HUDEP-2 (cell line): ENCODE measurements around the gene IFRD1.

Experiments
- DNase-seq, 76 experiments: peaks; one replicate each; lab custom pipeline; 2025; ENCODE audit not compliant: unreplicated experiment in 76 of 76; lab: John Stamatoyannopoulos, UW

IFRD1 gene, protein sequence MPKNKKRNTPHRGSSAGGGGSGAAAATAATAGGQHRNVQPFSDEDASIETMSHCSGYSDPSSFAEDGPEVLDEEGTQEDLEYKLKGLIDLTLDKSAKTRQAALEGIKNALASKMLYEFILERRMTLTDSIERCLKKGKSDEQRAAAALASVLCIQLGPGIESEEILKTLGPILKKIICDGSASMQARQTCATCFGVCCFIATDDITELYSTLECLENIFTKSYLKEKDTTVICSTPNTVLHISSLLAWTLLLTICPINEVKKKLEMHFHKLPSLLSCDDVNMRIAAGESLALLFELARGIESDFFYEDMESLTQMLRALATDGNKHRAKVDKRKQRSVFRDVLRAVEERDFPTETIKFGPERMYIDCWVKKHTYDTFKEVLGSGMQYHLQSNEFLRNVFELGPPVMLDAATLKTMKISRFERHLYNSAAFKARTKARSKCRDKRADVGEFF

DNA sequence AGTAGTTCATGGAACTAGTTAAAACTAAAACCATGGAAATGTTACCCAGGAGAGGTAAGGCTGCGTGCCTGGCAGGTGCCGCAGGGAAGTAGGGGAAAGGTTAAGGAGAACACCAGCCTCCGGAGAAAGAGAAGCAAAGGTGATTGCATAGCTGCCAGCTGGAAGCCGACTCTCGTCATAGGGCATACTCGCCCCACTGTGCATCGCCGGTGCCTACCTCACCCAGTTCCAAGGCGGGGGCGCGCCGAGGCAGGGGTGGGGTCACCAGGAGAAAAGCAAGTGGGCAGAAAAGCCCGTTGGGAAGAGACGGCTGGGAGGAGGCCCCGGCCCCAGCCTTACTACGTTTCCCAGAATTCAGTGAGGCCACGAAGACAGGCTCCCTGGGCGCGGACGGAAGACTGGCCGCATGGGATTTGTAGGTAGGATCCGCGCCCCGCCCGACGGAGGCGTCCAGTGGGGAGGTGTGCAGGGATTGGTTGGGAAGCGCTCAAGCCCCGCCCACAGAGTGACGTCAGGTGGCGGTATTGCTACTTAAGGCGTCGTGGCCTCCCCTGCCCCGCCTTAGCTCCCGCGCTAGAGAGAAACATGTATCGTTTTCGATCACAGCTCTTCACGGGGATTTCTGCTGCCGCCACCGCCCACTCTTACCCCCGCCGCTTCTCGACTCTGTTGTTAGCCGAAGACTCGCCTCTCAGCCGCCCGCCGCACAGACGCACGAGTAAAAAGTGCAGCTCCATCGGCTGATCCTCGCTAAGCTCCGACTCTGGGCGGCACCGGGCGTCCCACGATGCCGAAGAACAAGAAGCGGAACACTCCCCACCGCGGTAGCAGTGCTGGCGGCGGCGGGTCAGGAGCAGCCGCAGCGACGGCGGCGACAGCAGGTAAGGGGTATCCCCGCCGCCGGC lies at the start of gene IFRD1:
Gene IFRD1, plus strand, starts transcription at position 559 of the 905 bp plus-strand sequence. Its CDS starts 229 bp downstream, at position 788.
- peak; percentile 50 to 97 (median 95) for DNase-seq

GRCh38 chr7:112404321-112404720 lies 45.9 kb upstream of the IFRD1 start:
- no peak for DNase-seq

DNA sequence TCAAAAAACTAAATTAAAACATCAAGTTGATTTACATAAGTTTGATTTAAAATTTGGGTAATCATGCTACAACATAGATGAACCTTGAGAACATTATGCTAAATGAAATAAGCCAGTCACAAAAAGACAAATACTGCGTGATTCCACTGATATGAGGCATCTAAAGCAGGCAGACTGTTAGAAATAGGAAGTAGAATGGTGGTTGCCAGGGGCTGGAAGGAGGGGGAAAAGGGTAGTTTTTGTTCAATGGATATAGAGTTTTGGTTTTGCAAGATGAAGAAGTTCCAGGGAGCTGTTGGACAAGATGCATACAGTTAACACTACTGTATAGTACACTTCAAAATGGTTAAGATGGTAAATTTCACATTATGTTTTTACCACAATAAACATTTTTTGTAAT lies 45.0 kb upstream of the IFRD1 start:
- DNase-seq, result no peak

GRCh38 chr7:112407261-112407660 lies 43.0 kb upstream of the IFRD1 start:
- no peak for DNase-seq

DNA sequence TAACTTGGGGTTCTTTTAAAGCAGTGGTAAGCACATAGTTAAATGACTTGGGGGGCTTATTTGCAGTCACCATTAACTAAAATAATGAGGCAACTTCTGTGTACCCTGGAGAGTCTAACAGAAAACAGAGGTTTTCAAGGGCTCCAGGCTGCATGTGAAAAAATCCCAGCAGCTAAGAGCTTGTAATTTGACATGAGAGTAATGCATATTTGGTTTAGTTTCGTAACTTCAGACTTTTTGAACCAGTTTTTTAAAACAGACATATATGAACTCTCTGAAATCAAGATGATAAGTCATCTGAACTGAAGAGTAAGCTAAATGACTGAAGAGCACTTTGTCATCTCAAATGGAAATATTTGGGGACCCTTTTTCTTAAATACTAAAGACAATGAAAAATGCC lies 40.2 kb upstream of the IFRD1 start:
- no peak for DNase-seq

- peak in 2 of 76 experiments; percentile 7 to 17 for DNase-seq
Measured at GRCh38 chr7:112411186-112411795, 39.0 kb upstream of the IFRD1 start.

GRCh38 chr7:112414855-112415490 lies 35.3 kb upstream of the IFRD1 start:
- DNase-seq, result peak in 18 of 76 experiments; percentile 3 to 36 (median 17)

DNA sequence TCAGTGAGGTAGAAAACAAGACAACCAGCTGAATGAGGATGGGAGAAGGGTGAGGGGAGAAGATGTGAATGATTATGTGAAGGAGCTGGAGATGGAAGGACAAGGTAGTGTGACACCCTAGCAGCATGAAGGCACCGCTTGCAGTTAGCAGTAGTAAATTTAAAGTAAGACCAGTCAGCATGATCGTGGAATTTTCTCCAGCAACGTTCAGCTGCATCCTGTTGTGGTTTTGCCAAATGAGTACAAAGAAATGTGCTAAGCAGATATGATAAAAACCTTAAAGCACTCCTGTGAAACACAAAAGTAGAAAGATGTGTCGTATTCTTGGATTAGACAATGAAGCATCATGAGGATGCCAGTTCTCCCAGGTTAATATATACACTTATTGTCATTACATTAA lies 34.1 kb upstream of the IFRD1 start:
- DNase-seq, result no peak

DNA sequence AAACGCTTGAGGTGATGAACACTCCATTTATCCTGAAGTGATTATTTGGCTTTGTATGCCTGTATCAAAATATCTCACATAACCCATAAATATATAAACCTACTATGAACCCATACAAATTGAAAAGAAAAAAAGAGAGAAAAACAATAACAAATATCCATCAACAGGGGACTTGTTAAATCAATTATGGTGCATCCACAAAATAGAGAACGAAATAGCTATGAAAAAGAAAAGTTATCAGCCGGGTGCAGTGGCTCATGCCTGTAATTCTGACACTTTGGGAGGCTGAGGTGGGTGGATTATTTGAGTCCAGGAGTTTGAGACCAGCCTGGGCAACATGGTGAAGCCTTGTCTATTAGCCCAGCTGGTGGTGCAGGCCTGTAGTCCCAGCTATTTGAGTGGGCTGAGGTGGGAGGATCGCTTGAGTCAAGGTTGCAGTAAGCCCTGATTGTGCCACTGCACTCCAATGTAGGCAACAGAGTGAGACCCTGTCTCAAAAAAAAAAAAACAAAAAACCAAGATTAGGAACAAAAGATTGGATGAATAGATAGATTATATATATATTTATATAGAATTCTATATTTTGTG lies 30.6 kb upstream of the IFRD1 start:
- no peak for DNase-seq

DNA sequence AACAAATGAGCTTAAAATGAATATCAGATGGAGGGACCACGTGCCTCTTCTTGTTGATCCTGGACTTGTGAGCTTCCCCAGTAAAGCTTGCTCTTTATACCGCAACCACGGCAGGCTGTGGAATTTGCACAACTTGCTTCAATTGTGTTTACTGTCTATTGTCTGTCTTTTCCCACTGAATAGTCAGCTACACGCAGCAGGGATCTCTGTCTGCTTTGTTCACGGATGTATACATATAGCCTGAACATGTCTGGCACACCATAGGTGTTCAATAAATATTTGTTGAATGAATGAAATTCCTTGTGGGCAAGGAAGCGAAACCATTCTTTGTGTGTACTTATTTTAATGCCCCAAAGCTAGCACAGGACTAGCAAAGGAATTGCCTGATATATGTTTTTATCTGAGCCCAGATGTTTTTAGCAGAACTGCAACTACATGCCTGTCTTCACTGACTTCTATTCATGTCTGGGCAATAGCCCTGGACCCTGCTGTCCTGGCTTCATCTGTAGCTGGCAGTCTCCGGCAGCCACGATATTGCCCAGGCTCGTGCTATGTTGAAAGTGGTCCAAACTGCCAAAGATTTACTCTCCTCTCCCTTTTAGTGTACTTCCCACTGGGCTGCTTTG lies 29.9 kb upstream of the IFRD1 start:
- DNase-seq, result no peak

GRCh38 chr7:112421666-112422486 lies 28.4 kb upstream of the IFRD1 start:
- DNase-seq, result no peak

- DNase-seq, result peak in 28 of 76 experiments; percentile 1 to 69 (median 16)
Measured at GRCh38 chr7:112422842-112423496, 27.3 kb upstream of the IFRD1 start.

DNA sequence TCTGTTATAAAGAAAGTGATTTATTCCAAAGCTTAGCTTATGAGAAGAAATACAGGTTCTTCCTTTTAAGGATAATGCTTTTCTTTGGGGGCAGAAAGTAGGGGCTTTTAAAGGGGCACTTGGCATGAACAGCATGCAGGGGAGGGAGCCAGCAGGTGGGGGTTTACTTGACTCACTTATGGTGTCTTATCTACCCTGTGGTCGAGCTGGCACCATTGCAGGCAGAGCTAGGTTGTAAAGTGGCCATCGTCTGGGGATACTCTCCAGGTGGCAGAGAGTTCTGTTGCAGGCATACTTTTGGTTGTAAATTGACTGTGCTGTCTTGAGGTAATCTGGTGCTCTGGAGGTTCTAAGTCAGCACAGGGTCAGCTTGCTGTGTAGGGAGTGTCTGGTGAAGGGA lies 26.3 kb upstream of the IFRD1 start:
- no peak for DNase-seq

- no peak for DNase-seq
Measured at GRCh38 chr7:112427984-112428383, 22.3 kb upstream of the IFRD1 start.

GRCh38 chr7:112428715-112429114 lies 21.5 kb upstream of the IFRD1 start:
- no peak for DNase-seq

DNA sequence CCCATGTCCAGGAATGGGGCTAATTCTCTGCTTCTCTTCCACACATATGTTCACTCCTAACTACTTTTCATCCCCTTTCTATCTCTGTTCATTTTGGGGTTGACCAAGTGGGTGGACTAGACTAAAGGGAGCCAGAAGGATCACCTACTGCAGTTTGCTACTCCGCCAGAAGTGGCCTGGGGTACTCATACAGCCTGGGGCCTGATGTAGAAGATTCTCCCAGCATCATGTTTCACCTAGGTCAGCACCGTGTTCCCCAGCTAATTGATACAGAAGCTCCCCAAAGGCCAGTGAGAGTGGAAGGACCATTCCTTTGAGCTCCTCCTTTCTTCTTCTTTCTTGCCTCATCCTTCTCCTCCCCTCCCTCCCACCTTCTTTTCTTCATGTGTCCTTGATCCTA lies 19.6 kb upstream of the IFRD1 start:
- no peak for DNase-seq

- DNase-seq, result no peak
Measured at GRCh38 chr7:112431803-112432202, 18.5 kb upstream of the IFRD1 start.

DNA sequence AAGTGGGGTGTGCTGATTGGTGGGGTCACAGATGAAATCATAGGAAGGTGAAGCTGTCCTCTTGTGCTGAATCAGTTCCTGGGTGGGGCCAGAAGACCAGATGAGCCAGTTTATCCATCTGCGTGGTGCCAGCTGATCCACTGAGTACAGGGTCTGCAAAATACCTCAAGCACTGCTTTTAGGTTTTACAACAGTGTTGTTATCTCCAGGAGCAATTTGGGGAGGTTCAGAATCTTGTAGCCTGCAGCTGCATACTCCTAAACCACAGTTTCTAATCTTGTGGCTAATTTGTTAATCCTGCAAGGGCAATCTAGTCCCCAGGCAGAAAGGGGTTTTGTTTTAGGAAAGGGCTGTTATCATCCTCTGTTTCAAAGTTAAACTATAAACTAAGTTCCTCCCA lies 17.0 kb upstream of the IFRD1 start:
- DNase-seq, result peak in 4 of 76 experiments; percentile 1 to 30 (median 11)
